NCI-H2227 treated with DMSO at 0.1 percent for 48 hours (cell line): ENCODE results near the gene ZNF385B.

ENCODE experiments used
- DNase-seq: peaks from one replicate; lab custom pipeline; 2025; lab: John Stamatoyannopoulos, UW

The ZNF385B gene

GRCh38 chr2:179442206-179442605 lies 419.2 kb downstream of the ZNF385B start:
- DNase-seq: no peak

DNA sequence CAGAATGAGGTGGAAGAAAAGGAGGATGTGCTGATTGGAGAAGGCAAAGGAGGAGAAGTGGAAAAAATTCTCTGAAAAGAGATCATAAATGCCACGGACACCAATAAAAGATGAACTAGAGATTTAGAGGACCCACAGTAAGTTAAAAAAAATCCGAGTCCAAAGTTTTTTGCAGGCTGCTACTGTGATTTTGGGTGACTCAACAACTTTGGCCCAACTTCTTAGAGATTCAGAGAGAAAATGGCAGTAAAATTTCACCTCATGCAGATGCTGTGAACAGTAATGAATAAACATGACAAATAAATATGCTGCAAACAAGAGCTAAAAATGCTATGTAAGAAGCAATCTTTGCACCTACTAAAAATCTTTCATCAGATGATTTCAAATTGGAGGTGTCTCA lies 419.9 kb downstream of the ZNF385B start:
- DNase-seq: no peak

GRCh38 chr2:179440642-179441251 lies 420.7 kb downstream of the ZNF385B start:
- DNase-seq: peak; percentile 45

GRCh38 chr2:179438654-179439053 lies 422.8 kb downstream of the ZNF385B start:
- DNase-seq: peak; percentile 67

GRCh38 chr2:179437430-179437829 lies 424.0 kb downstream of the ZNF385B start:
- DNase-seq: no peak

- no peak for DNase-seq
These were observed 425.8 kb downstream of the ZNF385B start for GRCh38 chr2:179435566-179435965.

- DNase-seq: no peak
These were observed 426.4 kb downstream of the ZNF385B start for GRCh38 chr2:179435000-179435399.

GRCh38 chr2:179434357-179434756 lies 427.1 kb downstream of the ZNF385B start:
- DNase-seq: no peak

DNA sequence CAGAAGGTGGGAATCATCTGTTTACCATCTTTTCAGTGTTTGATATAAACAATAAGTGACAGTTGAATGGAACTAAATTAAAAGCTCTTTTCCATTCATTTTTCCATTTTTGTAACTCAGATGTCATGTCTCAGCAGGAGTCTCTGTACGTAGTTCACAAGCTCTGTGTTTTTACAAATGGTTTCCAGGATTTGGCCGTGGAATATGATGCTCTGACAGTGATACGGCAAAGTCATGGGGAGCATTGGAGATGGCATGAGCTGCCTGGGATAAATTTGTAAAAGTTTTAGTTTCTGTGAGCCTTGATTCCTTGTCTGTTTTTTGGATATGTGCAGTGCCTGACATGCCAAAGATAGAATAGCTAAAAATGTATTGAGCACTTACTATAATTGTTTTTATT lies 428.7 kb downstream of the ZNF385B start:
- DNase-seq: no peak

DNA sequence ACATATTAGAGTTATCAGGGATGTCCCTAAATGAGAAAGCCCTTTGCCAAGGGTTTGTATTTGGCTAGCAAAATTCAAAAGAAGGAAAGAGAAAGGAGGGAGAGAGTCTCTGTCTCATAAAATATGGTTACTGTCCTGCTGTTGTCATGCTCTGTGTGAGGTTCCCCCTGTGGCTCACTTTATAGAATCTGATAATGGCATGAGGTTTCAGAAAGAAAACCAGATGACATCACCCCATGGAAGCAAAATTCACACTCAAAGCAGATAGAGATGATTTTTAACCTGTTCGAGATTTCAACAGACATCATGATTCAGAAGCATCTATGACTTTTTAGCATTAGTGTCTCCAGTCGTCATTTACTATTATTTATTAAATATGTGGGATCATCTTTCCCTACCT lies 431.8 kb downstream of the ZNF385B start:
- DNase-seq: no peak

DNA sequence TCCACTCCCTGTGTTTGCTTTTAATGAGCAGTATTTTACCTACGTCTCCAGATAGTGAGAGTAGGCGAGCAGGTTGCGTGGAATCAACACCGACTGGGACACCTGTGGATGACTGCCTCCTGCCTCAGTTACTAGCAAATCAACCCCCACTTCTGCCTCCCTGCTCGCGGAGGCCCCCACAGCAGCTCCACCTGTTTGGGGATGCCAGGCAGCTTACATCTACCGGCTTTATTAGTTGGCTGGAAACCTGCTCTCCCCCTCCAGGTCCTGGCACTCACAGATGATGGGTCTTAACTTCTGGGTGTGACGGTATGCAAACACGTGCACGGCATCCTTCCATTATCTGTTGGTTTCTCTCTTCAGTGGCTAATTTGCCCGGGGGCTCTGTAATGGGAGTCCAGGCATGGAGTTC lies 432.3 kb downstream of the ZNF385B start:
- no peak for DNase-seq

DNA sequence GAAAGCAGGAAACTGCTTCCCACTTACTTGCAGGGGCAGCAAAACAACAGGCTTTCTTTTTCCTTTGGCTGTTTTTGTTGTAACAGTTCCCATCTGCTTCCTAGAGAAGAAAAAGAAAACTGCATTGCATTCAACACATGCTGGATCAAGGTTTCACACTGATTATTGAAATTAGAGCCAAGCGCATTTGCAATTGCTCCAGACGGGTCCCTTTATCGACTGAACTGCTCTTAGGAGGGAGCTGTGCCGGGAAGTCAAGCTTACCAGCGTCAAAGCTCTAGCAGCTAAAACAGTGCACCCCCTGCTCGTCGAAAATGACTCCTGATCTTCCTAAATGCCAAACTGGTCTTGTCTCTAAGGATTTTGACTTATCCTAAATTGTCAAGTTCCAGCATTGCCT lies 432.8 kb downstream of the ZNF385B start:
- peak; percentile 38 for DNase-seq

DNA sequence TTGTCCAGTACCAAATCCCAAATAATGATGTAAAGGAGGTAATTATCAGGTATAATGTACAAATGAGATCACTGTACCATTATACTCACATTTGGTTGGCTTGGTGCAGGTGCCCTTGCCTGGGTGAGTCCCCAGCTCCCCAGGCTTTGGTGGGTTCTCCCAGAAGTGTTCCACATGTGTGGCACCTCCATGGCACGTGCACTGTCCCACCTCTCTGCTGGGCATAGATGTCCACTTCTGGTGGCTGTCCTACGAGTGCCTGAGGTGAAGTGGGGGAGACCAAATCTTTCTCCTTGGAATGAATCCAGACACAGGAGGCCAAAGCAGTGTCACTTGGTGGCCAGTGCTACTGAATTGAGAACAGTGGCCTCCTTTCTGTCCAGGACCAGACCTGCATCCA lies 434.3 kb downstream of the ZNF385B start:
- no peak for DNase-seq

DNA sequence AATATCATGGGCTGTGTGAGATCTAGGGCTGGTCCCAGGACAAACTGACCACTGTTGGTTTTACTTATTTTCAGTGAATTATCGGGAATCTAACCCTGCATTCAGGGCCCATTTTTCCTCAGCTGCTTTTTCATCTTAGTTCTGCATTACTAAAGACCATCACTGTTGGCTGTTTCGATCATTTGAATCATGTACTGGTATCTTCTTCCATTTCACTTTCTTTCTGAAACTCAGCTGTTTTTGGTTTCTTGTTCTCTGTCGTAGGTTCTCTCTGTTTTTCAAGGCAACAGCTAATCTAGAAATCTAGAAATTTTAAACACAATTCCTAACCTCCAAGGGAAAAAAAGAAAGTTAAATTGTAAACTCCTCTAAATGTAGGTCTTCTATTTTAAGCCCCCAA lies 436.8 kb downstream of the ZNF385B start:
- DNase-seq: no peak

DNA sequence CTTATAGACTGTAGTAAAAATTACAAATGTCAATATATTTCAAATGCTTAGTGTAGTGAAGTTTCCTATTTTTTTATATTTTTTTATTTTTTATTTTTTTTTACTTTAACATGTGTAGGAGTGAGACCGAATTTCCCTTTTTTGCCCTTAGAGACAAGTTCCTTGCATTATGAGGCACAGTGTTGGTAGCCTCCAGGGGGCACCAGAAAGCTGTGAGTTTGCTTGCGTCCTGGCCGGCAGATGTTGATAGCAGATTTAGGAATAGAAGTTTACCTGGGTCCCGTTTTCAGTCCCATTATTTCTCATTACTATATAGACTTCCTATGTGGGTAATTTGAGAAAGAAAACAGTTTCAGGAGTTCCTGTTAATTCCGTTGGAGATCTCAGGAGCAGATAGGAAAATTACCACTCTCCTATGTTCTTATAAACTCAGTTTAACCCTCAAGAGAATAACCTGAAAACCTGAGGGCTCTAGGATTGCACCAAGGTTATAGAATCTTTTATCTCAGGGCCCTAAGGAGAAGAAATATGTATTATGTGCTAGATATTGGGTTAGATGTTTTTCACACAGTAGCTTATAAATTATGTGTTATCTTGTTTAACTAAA lies 439.3 kb downstream of the ZNF385B start:
- peak; percentile 64 for DNase-seq

GRCh38 chr2:179417436-179417949 lies 443.9 kb downstream of the ZNF385B start:
- DNase-seq: no peak

GRCh38 chr2:179412112-179412511 lies 449.3 kb downstream of the ZNF385B start:
- DNase-seq: no peak

GRCh38 chr2:179410552-179411356 lies 450.7 kb downstream of the ZNF385B start:
- peak; percentile 77 for DNase-seq

DNA sequence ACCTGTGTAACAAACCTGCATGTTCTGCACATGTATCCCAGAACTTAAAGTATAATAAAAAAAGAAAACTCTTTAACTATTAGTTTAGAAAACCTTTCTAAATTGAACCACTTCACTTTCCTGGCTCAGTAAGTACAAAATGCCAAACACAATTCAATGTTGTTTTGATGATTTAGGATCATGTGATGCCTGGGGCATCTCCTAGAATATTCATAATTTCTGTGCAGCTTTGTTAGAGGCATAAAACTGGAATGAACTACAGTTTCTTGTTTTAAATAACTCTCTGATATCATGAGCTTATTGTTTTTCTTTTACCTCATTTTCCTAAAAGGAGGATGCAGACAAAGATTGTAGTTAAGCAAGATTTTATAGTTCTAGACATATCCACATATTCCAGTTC lies 457.8 kb downstream of the ZNF385B start:
- no peak for DNase-seq

DNA sequence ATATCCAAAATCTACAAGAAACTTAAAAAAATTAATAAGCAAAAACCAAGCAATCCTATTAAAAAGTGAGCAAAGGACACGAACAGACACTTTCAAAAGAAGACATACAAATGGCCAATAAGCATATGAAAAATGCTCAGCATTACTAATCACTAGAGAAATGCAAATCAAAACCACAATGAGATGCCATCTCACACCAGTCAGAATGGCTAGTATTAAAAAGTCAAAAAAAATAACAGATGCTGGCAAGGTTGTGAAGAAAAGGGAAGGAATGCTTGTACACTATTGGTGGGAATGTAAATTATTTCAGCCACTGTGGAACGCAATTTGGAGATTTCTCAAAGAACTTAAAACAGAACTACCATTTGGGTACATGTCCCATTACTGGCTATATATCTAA lies 467.9 kb downstream of the ZNF385B start:
- no peak for DNase-seq
